NCI-H1436 treated with DMSO at 0.1 percent for 48 hours (cell line): ENCODE results near the gene SPATS2.

Source experiments
- DNase-seq: peaks from one replicate; lab custom pipeline; 2025; lab: John Stamatoyannopoulos, UW

The SPATS2 gene

DNA sequence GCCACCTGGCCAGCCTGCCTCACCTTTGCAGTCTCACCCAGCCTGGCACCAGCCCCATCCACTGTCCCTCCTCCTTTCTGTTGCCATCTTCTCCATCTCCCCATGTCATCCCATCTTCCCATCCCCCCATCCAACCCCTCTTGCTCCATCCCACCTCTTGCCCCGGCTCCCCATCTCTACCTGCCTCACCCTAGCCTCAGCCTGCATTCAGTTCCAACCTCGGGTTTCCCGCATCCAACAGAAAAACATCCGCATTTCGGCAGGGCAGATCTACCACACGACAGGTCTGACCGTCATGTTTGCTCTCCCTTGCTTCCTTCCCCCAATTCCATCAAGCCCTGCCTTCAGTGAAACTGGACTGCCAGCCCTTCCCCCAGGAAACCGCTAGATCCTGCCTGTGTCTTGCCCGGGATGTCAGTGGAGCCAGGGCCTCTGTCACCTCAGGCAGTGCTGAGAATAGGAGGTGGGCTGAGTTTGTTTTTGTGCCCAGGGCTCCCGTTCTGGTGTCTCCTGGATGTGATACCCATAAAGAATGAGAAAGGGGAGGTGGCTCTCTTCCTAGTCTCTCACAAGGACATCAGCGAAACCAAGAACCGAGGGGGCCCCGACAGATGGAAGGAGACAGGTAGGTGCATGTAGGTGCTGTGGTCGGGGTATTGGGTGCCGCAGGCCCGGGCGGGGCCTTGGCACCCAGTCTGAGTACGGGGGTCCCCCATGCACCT is 174.0 kb downstream of the SPATS2 start:
- DNase-seq: no peak

DNA sequence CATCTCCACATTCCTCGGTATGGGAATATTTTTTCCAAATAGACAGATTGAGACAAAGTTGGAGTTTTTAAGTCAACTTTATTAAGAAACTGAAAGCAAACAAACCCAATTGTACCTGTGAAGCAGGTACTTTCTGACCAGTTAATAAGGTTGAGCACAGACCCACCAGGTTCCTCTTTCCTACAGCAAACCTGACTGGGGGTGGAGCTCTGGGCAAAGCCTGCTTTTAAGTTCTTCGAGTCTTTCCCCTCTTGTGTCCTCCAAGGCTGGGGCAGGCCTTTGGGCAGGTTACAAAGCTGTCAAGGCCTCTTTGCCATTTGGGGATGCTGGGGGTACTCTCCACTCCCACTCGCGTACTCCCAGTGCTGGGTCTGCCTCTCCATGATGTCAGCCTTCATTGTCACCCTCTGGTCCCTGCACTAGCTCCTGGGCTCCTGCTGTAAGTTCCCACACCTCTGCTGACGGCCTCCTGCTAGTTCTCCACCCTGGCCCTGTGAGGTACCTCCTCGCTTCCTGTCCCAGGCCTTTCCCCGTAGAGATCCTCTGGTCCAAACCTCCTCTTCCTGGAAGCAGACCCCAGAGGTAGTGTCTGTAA is 174.7 kb downstream of the SPATS2 start:
- no peak for DNase-seq

DNA sequence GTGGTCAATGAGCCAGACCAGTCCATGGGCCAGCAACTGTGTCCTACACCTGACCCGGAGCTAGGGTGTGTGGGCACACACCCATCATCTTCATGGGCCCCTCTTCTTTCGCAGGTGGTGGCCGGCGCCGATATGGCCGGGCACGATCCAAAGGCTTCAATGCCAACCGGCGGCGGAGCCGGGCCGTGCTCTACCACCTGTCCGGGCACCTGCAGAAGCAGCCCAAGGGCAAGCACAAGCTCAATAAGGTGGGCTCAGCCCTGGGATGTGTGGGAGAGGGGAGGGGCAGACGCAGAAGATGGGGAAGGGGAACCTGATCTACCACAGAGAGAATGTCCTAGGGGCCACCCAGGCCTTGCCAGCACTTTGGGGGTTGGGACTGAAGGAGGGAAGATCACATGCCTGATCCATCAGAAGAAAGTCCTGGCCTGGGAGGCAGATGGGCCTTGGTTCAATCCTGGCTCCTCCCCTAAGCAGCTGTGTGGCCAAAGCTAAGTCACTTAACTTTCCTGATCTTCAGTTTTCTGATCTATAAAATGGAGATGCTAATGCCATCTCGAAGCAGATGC is 175.4 kb downstream of the SPATS2 start:
- no peak for DNase-seq

DNA sequence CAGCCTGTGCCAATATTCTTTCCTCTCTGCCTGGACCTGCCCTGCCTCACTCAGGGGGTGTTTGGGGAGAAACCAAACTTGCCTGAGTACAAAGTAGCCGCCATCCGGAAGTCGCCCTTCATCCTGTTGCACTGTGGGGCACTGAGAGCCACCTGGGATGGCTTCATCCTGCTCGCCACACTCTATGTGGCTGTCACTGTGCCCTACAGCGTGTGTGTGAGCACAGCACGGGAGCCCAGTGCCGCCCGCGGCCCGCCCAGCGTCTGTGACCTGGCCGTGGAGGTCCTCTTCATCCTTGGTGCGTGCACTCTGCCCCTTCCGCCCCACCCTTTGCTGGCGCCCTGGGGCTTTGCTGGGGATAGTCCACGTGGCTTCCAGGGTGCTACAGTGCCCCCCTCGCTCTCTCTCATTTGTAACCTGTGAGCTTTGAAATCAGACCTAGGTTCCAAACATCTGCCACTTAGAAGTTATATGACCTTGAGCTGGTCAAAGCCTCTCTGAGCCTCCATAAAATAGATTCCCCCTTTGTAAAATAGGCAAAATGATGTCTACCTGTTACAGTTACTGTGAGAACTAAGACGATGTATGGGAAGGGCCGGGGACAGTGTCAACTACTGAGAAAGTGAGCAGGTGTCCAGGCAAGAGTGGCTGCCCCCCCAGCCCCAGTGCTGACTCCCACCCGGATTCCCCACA is 176.1 kb downstream of the SPATS2 start:
- DNase-seq: no peak

DNA sequence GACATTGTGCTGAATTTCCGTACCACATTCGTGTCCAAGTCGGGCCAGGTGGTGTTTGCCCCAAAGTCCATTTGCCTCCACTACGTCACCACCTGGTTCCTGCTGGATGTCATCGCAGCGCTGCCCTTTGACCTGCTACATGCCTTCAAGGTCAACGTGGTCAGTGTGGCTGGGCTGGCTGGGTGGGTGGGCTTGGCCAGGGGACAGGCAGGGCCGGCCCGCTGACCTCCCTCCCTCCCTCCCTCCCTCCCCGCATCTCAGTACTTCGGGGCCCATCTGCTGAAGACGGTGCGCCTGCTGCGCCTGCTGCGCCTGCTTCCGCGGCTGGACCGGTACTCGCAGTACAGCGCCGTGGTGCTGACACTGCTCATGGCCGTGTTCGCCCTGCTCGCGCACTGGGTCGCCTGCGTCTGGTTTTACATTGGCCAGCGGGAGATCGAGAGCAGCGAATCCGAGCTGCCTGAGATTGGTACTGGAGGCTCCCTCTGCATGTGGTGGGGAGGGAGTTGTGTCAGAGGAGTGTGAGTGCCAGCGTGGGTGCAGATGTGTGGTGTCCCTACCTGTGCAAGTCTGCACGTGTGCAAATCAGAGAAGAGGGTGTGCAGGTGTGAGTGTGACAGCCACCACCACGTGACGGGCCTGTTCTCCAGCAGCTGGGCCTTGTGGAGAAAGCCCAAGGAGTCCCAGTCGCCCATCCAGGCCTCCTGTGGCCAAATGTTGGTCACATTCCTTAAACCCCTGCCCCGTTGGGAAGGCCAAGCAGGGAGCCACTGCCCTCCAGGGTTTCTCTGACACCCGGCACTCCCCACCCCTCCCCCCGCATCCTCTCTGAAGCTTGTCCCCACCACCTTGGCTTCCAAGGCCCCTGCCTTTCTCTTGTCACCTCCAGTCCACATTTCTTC is 176.9 kb downstream of the SPATS2 start:
- DNase-seq: no peak

DNA sequence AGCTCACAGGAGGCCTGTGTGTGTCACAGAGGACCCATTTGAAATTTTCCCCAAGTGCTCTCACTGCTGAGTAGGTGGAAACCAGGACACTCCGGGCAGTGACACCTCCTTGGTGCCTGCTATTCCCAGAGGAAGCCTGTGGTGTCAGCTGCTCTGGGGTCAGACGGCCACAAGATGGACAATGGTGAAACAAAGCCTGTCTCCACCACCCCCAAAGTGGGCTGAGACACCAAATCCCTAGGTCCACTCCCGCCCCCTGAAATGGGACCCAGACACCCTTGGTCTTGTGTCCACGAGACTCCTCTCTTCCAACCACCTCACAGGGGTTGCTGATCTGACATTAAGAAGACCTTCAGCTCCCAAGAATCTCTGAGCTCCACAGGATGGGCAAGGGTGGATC is 178.6 kb downstream of the SPATS2 start:
- DNase-seq: no peak

DNA sequence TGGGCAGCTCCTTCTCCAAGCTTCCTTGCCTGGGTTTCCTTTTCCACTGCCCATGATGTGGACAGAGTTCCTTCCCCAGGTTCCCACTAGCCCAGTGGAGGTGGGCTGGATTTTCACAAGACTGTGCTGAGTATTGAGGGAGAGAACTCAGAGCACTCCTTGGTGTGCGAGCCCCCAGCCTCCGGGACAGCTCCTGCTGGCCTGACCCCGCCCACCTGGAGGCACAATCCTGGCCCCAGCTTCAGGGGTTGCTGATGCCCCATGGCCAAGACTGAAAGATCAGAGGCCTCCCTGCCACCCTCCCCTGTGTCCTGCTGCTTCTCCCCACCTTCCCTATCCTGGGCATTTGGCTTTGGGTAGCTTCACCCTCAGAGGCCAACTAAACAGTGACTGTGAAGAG is 179.2 kb downstream of the SPATS2 start:
- DNase-seq: no peak

- no peak for DNase-seq
Measured at GRCh38 chr12:49547090-49547690, 179.9 kb downstream of the SPATS2 start.

DNA sequence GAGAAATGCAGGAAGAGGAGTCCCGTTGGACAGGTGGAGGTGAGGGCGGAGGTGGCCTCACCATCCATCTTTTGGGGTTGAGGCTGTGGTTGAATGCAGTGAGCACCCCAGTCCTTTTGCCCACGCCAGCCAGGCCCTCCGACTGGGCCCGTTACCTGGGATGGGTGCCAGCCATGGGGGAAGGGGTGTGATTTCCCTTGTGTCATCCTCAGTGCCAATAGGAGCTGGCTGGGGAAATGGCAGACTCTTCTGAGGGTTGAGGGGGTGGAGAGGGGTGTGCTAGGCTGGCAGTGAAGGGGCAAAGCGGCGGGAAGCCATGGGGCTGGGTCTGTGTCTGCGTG is 181.2 kb downstream of the SPATS2 start:
- no peak for DNase-seq

GRCh38 chr12:49548822-49549648 is 181.8 kb downstream of the SPATS2 start:
- no peak for DNase-seq

- DNase-seq: peak; percentile 25
Measured at GRCh38 chr12:49549735-49550692, 182.8 kb downstream of the SPATS2 start.

DNA sequence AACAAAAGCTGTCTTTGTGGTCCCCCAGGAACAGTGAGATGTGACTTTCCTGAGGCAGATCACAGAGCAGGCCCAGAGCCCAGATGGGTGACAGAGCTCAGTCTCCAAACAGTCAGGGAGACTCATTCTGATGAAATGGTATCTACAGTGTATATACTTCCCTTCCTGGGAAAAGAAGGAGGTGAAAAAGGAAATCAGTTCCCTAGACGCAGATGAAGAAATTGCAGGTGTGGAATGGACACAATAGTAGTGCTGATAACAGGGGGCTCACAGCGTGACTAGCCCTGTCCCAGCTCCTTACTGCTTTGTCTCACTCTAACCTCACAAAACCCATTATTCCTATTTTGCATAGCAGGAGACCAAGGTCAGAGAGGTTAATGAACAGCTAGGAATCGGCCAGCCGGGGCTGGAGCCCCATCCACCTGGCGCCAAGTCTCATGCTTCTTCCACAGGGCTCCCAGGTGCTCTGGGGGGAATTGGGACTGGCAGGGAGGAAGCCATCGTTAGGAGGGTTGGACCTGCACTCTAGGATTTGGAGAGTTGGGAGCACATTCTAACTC is 183.5 kb downstream of the SPATS2 start:
- DNase-seq: no peak

- no peak for DNase-seq
Measured at GRCh38 chr12:49552014-49552413, 184.8 kb downstream of the SPATS2 start.

DNA sequence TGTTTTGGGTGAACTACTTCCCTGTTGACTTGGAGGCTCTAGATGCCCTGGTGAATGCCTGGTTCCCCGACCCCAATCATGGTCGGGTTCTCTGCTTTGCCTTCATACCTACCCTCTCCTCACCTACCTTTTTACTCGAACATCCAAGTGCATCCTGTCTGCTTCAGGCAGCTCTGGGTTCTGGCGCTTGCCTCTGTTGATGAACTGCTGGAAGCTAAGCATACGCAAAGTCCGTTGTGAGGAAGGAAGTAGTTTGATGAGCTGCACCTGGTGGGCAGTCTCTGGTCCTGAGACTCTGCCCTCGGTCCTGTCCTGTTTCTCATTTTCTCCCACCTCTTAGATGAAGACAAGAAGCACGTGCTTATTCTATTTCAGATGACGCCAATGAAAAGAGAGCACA is 185.2 kb downstream of the SPATS2 start:
- DNase-seq: no peak

DNA sequence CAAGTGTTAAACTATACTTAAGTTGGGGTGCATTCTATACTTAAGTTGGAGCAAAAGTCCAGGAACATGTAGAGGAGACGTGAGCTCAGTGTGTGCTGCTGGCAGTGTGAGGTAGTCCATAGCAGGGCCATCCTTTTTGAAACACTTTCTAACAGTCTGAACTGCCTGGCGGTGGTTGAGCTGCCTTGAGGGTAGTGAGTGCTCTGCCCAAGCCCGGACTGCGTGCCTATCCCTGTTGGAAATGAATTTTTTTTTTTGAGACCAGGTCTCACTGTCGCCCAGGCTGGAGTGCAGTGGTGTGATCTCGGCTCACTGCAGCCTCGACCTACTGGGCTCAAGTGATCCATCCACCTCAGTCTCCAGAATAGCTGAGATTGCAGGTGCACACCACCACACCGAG is 185.6 kb downstream of the SPATS2 start:
- DNase-seq: no peak

- DNase-seq: peak; percentile 82
Measured at GRCh38 chr12:49553512-49554088, 186.3 kb downstream of the SPATS2 start.

DNA sequence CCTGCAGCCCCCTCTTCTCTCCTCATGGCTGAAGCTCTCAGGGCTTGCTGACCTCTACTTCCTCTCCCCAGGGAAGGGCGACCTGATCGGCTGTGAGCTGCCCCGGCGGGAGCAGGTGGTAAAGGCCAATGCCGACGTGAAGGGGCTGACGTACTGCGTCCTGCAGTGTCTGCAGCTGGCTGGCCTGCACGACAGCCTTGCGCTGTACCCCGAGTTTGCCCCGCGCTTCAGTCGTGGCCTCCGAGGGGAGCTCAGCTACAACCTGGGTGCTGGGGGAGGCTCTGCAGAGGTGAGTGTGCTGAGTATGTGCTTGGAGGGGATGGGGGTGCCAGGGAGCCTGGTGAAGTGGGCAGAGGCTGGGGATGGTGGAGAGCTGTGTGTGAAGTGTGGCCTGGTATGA is 187.0 kb downstream of the SPATS2 start:
- no peak for DNase-seq

GRCh38 chr12:49555631-49556390 is 188.5 kb downstream of the SPATS2 start:
- no peak for DNase-seq
